NCI-H526 treated with DMSO at 0.1 percent for 48 hours (cell line): ENCODE data around the gene PLA2G2F.

ENCODE experiments used
- DNase-seq: peaks from one replicate; lab custom pipeline; 2025; lab: John Stamatoyannopoulos, UW

PLA2G2F gene

DNA sequence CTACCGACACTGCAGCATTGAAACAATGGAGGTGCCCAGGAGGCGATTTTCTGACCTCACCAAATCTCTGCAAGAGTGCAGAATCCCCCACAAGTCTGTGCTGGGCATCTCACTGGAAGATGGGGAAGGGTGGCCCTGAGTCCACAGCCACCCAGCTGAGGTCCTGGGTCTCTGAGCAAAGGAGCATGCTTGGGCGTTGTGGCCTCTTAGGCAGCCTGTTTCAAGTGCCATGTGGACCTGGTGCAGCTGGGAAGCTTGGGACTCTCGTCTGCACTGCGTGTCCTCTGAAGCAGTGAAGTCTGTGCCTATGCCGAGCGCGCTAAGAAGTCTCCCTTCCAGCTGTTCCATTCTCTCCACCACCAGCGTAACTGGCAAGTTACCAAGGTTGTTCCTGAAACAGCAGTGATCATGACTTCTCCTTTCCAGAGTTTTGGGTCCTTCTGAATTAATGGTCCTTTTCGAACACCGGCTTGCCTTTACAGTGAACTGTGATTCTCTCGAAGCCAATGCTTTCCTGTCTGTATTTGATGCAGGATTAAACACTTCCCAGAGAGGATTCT lies 52.2 kb downstream of the PLA2G2F start:
- DNase-seq, result no peak

DNA sequence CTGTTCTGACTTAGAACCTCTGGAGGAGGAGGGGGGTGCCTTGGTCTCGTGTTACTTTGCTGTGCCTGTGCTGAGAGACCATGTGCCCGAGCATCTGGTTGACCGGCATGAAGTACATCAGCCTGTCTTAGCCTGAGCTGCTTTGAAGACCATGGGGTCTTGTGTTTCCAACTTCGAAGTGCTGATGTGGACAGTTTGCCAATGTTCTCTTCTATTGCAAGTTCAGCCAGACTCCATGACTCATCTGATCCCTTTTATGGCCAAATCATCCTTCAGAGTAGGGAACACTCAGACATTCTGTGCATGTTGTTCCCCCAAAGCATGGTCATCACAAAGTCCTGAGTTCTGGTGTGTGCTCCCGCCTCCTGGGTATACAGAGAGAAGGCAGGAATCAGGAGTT lies 53.2 kb downstream of the PLA2G2F start:
- no peak for DNase-seq

DNA sequence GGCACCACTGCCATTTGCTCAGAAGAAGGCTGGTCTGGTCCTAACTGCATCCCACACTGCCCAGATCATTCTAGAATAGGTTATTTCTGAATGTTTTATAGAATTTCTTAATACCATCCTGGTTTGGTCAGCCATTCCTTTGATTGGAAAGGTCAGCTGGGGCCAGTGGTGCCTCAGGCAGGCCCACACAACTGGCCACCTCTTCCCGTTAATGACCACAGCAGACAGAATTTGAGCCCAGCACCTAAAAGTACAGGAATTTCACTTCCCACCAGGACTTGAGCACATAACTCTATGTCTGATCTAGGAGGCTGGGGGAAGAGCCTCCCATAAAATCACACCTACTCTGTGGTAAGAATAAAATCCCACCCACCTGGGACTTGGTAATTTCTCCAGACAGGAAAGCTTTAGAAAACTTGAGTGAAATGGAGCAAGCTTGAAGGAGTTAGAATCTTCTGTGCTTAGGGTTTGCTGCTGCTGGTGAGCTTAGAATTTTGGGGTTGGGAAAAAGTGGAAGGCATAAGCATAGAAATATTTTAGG lies 53.8 kb downstream of the PLA2G2F start:
- DNase-seq, result no peak

DNA sequence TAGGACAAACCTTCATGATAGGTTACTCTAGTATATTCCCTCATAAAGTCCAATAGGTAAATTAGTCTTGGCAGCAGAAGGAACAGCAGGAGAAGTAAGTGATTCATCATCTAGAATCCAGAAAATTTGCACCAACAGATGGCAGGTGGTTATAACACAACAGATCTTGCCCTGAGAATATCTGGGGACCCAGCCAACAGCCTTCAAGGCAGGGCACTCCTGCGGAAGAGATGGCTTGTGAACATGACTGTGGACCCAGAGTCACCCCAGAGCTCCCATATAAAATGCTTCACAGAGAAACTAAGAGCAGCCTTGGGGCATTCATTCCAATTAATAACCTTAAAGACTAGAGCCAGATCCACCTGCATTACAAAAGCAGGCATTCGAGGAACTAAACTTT lies 55.1 kb downstream of the PLA2G2F start:
- DNase-seq, result no peak

DNA sequence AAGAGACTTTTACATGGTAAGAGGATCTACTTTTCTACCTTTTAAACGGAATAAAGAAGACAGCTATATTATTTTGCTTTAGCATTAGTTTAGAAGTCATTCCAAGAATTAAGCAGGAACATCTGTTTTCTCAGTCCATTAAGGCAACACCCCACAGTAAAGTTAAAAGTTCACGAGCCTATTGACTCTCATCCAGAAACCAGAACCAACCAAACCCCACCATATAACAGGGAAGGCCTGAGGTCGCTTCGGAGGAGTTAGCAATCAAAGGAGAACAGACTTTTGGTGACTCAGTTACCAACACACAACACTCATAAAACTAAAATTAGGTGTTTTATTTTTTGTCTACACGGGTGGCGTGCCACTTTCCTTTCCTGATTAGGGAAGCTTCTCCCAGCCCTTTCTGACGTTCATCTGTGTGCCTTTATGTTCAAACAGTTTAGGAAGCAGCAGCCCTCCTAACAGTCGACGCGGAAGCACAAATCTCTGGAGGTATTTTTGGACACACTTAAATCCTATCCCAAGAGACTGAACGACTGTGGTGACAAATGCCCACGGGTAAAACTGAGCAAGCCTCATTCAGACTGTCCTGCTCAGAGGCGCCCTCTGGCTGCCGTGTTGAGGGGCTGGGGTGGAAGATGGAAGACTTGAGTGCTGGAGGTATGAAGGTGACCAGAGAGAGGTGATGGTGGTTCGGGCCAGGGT lies 55.8 kb downstream of the PLA2G2F start:
- no peak for DNase-seq

DNA sequence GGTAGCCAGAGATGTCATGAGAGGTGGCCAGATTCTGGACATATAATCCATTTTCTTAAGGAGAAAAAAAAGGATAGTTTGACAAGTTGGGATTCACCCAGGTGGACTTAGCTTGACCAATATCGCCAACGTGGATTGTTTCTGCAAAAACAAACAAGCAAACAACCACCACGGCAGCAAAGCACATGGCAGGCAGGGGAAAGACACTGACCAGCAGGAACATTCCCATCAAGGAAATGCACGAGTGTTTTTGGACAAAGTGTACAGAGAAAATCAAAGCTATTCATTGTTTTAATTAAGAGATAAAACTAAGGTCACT lies 56.3 kb downstream of the PLA2G2F start:
- DNase-seq, result no peak

DNA sequence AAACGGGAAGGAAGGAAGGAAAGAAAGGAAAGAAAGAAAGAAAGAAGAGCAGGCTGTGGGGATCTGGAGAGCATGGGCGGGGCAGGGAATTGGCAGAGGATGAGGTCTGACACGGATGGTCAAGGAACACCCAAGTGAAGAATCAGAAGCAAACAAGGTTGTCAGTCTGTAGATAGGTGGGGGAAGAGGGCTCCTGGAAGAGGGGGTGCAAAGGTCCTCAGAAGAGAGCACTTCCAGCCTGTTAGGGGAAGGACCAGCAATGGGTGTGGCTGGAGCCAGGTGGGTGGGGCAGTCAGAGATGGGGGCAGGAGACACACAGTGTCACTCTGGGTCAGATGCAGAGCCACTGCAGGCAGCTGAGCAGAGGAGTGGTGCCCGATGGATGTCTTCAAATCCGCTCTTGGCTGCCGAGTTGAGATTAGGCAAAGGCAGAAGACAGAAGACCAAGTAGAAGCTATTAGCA lies 58.2 kb downstream of the PLA2G2F start:
- DNase-seq, result no peak

DNA sequence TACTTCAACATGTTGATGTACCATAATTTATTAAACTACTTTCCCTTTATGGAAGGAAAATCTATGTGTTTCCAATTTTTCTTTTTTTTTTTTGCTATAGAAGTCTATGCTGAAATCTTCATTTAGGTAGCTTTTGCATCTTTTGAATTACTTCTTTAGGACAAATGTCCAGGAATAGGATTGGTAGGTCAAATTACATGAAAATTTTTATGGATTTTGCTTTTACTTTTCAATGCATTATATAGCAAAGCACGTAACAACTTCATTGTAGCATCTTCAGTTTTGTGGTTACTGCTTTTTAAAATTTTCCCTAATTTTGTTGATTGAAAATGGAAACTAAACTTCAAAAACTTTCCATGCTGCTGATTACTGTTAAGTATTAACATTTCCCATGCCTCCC lies 59.2 kb downstream of the PLA2G2F start:
- no peak for DNase-seq

DNA sequence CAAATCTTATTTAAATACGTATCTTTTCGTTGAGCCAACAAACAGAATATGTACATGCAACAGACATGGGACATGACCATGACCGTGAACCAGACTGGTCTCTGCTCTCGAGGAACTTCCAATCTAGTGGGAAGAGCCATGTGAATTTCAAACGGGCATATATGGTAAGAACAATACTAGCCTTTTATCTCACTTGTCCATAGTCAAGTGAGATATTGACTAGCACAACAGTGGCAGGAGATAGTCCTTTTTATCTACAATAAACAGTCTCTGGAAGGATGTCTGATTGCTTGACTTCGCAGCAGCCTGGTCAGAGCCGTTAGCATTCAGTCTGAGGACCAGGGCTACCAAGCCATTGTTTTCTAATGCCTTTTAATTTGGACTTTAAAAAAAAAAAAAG lies 59.8 kb downstream of the PLA2G2F start:
- DNase-seq, result no peak

DNA sequence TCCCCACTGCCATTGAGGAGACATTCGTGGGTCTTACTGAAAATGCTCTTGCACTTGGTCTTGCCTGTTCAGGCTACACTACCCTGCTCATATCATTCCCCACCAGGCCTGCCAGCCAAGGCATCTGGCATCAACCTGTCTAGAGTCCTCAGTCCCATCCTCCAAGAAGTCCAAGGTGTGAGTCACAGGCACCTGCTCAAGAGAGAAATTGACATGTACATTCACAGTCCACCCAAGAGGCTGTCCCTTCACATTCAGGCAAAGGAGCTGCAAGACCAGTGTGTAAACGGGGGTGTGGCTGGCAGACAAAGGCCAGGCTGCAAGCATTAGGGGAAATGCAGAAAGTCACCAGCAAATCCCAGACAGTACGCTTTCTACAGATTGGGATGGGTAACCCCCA lies 60.3 kb downstream of the PLA2G2F start:
- no peak for DNase-seq

DNA sequence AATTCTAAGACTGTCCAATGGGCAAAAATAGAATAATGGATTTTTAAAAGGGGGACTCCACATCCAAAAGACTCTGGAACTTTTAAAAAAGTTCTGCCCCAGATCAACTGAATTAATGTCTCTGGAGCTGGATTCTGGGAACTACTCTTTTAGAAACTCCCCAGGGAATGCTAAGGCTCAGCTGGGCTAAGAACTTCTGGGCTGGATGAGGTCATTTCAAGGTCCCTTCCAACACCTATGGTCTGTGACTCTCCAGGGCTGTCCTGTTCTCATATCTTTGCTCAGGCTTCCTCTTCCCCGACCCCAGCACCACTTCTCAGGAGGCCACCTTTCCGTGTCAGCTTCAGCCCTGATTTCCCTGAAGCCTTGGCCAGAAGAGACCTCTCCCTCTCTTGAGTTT lies 60.7 kb downstream of the PLA2G2F start:
- no peak for DNase-seq
